ENCODE measurements around the gene BTC. TPM values are rescaled to one million over a fixed set of nuclear protein-coding genes. Genes with fewer than 3 reads are reported as not detected.
"Not testable (repeated sequence)": the region's sequence is repeated elsewhere in the genome, so short reads cannot be mapped to it uniquely, and the experiment has no call there.

The BTC gene
- polyA plus RNA-seq (2012; ENCODE audit: insufficient read depth, insufficient read length), result not detected

DNA sequence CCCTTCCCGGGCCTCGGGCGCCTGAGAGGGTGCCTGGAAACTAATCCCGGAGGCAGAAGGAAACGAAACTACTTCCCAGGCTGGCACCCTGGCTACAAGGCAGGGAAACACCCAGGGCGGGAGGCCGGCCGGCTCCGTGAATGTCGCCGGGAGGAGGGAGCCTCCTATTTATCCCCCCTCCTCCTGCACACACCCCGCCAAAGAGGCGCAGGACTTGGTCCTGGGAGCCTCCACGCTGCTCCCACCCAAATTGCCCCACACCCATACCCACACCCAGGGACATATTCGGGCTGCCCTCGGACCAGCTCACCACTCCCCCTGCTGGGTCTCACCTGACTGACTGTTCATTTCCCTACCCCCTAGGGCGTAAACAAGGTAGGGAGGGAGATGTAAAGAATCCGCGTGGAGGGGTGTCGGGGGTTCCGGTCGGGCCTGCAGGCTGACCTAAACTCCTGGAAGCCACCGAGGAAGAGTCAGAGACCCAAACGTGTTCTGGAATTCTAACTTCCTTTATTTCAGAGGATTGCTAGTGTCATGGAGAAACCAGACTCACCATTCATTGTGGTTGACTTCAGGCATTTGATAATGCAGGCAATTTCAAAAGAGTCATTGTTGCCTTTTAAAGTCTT is at the start of gene BTC:
Gene BTC, minus strand, starts transcription at position 142 of the 629 bp plus-strand sequence. CDS start 198 bp downstream, outside the sequence.
- no peak within 1 kb of the TSS for H3K4me3 ChIP-seq (ENCODE audit: low read length)
- DNase-seq (ENCODE audit: low read depth, low spot score), result no peak

- no peak for DNase-seq (ENCODE audit: low read depth, low spot score)
- no peak overlapping the region for H3K4me3 ChIP-seq (ENCODE audit: low read length)
Measured at GRCh38 chr4:74840936-74841509, 46.7 kb upstream of the BTC start.

GRCh38 chr4:74838746-74839370 is 44.5 kb upstream of the BTC start:
- DNase-seq (ENCODE audit: low read depth, low spot score), result no peak

DNA sequence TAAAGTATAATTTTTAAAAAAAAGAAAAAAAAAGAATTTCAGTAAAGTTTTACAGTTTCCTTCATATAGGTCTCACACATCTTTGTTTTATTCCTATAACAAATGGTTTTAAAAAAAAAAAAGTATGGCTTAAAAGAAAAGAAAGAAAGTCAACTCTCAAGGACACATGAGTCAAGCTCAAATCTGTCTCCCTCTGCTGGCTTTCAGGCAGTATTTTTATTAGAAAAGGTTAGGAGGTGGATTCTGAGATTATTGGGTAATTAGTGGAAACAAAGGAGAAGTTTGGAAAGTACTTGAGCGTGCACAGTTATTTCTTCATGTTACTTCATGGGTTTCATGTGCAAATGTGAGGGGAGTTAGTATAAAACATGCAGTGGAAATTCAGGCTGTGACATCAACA is 36.6 kb upstream of the BTC start:
- no peak for DNase-seq (ENCODE audit: low read depth, low spot score)
- H3K4me3 ChIP-seq (ENCODE audit: low read length), result no peak overlapping the region

More at GRCh38 chr4:74838746-74839370, 44.5 kb upstream of the BTC start:
- H3K4me3 ChIP-seq (ENCODE audit: low read length), result no peak overlapping the region

DNA sequence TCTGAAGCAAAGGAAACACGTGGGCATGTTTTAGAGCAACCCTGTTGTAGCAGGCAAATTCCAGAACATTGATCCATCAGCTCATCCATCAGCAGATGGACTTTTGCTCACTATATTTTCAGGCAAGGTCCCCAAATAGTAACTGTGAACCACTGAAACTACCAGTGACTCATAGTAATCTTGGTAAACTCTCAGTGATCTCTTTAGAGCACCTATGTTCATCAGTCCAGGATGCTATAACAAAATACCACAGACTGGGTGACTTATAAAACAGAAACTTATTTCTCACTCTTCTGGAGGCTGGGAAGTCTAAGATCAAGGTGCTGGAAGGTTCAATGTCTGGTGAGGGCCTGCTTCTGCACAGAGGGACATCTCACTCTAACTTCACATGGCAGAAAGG is 28.9 kb upstream of the BTC start:
- no peak for DNase-seq (ENCODE audit: low read depth, low spot score)

DNA sequence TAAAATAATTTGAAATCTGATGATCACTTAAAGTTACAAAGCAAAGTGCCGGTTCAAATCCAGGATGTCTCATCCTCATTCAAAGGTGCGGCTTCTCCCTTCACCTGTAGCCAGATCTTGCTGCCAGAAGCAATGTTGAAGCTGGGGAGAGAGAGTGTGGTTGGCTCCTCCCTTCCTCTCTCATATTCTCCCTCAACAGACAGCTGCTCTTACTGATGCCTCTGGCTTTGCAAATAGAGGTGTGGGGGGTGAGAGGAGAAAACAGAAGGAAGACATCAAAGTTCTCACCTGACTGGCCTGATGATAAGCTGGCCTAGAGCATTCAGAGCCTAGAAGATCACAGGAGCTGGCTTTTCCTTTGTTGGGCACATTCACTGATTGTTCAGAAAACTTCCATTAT is 28.3 kb upstream of the BTC start:
- no peak overlapping the region for H3K4me3 ChIP-seq (ENCODE audit: low read length)
- no peak for DNase-seq (ENCODE audit: low read depth, low spot score)

More for the DNA sequence above, 28.9 kb upstream of the BTC start:
- H3K4me3 ChIP-seq (ENCODE audit: low read length), result no peak overlapping the region

DNA sequence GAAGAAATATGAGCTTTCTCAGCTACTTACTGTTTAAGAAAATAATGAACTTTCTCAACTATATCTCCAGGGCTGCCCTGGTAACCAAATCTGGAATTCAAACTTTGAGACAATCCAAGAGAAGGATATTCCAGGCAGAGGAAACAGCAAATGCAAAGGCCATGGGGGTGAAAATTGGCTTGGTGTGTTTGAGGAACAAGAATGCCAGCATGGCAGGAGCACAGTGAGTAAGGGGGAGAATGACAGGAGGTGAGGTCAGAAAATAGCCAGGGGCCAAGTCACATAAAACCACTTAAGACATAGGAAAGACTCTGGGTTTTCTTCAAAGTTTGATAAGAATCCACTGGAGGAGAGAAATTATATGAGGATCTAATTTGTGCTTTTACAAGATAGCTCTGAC is 27.2 kb upstream of the BTC start:
- DNase-seq (ENCODE audit: low read depth, low spot score), result no peak
- H3K4me3 ChIP-seq (ENCODE audit: low read length), result no peak overlapping the region

DNA sequence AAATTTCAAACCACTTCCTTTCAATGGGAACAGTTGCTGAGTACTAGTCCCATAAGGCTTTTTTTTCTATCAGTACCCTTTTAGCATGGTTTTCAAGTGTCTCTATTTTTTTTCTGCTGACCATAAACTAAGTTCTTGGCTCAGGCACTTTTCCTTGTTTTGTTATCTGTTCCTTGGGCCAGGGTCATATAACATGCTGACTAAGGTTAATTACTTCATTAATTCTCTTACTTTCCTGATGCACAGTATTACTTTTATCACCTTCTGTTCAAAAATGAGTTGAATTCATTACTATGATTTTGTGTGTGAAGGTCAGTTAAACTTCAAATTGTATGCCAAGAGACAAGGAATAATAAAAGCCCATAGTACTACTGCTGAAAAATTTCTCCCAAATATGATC is 19.7 kb upstream of the BTC start:
- H3K4me3 ChIP-seq (ENCODE audit: low read length), result no peak overlapping the region
- no peak for DNase-seq (ENCODE audit: low read depth, low spot score)

DNA sequence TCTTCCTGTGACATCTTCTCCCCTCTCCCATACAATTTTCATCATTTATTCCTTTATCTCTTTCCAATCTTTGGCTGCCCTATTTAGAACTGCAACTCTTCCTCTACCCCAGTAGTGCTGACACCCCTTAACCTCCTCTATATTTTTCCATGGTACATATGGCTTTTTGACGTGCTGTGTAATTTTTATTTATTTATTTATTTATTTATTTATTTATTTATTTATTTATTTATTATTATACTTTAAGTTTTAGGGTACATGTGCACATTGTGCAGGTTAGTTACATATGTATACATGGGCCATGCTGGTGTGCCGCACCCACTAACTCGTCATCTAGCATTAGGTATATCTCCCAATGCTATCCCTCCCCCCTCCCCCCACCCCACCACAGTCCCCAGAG is 17.7 kb upstream of the BTC start:
- not testable (repeated sequence) for DNase-seq (ENCODE audit: low read depth, low spot score)

DNA sequence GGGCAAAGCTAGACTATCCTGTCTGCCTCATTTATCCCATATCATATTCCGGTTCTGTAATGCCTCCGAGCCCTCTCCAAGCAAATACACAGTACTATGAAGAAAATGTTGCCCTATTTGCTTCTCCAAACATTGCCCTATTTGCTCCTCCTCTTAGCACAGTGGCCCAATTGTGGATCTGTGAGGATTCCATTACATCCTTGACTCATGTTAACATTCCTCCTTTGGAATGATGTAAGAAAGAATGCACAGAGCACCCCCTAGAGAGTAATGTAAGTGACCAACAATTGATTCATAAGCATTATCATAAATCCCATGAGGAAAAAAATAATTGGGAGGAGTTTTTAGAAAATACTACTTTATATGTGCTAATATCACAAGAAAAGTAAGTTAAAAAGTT is 11.3 kb upstream of the BTC start:
- no peak for DNase-seq (ENCODE audit: low read depth, low spot score)
- H3K4me3 ChIP-seq (ENCODE audit: low read length), result no peak overlapping the region

More for the DNA sequence above, 17.7 kb upstream of the BTC start:
- H3K4me3 ChIP-seq (ENCODE audit: low read length), result not testable (repeated sequence)

GRCh38 chr4:74800310-74800709 is 6.0 kb upstream of the BTC start:
- H3K4me3 ChIP-seq (ENCODE audit: low read length), result no peak overlapping the region
- DNase-seq (ENCODE audit: low read depth, low spot score), result no peak

GRCh38 chr4:74796631-74797030 is 2.3 kb upstream of the BTC start:
- no peak overlapping the region for H3K4me3 ChIP-seq (ENCODE audit: low read length)
- DNase-seq (ENCODE audit: low read depth, low spot score), result no peak

GRCh38 chr4:74793757-74794381 is 454 bp downstream of the BTC start:
- H3K4me3 ChIP-seq (ENCODE audit: low read length), result no peak overlapping the region
- no peak for DNase-seq (ENCODE audit: low read depth, low spot score)

GRCh38 chr4:74790652-74791051 is 3.7 kb downstream of the BTC start:
- DNase-seq (ENCODE audit: low read depth, low spot score), result no peak
- H3K4me3 ChIP-seq (ENCODE audit: low read length), result no peak overlapping the region

- no peak for DNase-seq (ENCODE audit: low read depth, low spot score)
- H3K4me3 ChIP-seq (ENCODE audit: low read length), result no peak overlapping the region
Measured at GRCh38 chr4:74789518-74789917, 4.8 kb downstream of the BTC start.

DNA sequence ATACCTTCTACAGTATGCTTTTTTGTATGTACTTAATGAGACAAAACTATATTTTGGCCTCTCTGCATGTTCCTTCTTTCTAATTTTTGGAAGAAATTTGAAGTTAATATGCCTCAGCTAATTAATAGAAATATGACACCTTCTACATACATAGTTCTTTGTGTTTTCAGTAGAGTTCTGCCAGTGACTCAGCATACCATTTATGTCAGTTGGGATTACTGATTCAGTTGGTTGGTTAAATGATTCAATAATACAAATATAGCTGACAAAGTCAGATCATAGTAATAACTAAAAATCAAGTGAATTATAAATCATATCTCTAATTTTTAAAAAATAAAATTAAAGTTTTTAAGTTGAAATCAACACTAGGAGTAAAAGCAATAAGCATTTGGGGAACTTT is 16.8 kb downstream of the BTC start:
- DNase-seq (ENCODE audit: low read depth, low spot score), result no peak
- H3K4me3 ChIP-seq (ENCODE audit: low read length), result no peak overlapping the region

DNA sequence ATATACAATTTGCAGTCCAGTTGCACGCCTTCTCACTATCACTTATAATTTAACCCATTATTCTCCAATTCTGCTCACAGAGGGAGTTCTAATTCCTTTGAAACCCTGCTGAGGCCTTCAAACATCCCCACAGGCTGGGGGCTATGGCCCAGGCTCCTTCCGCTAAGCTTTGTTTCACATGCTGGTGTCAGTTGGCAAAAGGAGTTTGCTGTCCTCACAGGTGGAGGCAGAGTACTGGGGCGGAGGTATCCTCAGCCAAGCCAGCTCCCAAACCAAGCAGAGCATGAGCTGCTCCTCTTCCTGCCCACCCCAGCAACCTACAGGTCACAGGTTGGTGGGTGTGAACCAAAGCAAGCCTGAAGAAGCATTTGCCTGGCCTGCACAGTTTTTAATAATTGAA is 21.5 kb downstream of the BTC start:
- DNase-seq (ENCODE audit: low read depth, low spot score), result no peak
- no peak overlapping the region for H3K4me3 ChIP-seq (ENCODE audit: low read length)

- no peak overlapping the region for H3K4me3 ChIP-seq (ENCODE audit: low read length)
- no peak for DNase-seq (ENCODE audit: low read depth, low spot score)
Measured at GRCh38 chr4:74772106-74772505, 22.2 kb downstream of the BTC start.

- no peak for DNase-seq (ENCODE audit: low read depth, low spot score)
- no peak overlapping the region for H3K4me3 ChIP-seq (ENCODE audit: low read length)
Measured at GRCh38 chr4:74770226-74770910, 24.0 kb downstream of the BTC start.
